Kidney epithelial cell (primary cell): ENCODE results near the gene DLG2. TPM values are rescaled to one million over a fixed set of nuclear protein-coding genes. Genes with fewer than 3 reads are reported as not detected.

ENCODE experiments used
- DNase-seq: peaks from one replicate; pipeline ENCODE4 v3.0.0-alpha.2; 2010; ENCODE audit warnings: low read depth
- H3K27me3 ChIP-seq: 2 replicates; pipeline ENCODE4 v1.6.0; 2011; ENCODE audit warnings: low read length; ENCODE audit not compliant: control insufficient read depth, insufficient read depth
- H3K36me3 ChIP-seq: 2 replicates; pipeline ENCODE4 v1.5.1; 2011; ENCODE audit warnings: low read length; ENCODE audit not compliant: control insufficient read depth, insufficient read depth
- H3K4me3 ChIP-seq: 2 replicates; pipeline ENCODE4 v1.5.1; 2011; ENCODE audit warnings: low read depth, mild to moderate bottlenecking, control low read depth, low read length
- total RNA-seq: library from RNA; depleted of rRNA; stranded (reverse); fragments of >200 nt; gene quantifications from 2 replicates; pipeline ENCODE4 v1.2.3, GENCODE V29; 2015
- TF ChIP-seq, protein P1 (sequence below): IDR thresholded peaks from 2 replicates; pipeline ENCODE4 v1.5.1; 2011; ENCODE audit warnings: mild to moderate bottlenecking, moderate library complexity, low read length, control low read depth, inconsistent platforms; ENCODE audit not compliant: insufficient read depth, poor library complexity, severe bottlenecking

The DLG2 gene
- total RNA-seq, 1 donor from 2014 or later: 0.75 TPM

- DNase-seq: no peak
- Histone ChIP-seq H3K27me3 (no peaks in the 10 kb centered on the region), H3K36me3 (no peaks in the 10 kb centered on the region), H3K4me3 (no peak overlapping the region)
- TF ChIP-seq, protein P1, sequence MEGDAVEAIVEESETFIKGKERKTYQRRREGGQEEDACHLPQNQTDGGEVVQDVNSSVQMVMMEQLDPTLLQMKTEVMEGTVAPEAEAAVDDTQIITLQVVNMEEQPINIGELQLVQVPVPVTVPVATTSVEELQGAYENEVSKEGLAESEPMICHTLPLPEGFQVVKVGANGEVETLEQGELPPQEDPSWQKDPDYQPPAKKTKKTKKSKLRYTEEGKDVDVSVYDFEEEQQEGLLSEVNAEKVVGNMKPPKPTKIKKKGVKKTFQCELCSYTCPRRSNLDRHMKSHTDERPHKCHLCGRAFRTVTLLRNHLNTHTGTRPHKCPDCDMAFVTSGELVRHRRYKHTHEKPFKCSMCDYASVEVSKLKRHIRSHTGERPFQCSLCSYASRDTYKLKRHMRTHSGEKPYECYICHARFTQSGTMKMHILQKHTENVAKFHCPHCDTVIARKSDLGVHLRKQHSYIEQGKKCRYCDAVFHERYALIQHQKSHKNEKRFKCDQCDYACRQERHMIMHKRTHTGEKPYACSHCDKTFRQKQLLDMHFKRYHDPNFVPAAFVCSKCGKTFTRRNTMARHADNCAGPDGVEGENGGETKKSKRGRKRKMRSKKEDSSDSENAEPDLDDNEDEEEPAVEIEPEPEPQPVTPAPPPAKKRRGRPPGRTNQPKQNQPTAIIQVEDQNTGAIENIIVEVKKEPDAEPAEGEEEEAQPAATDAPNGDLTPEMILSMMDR: no peak
Measured at GRCh38 chr11:83938148-83938547, 1689.0 kb downstream of the DLG2 start.

GRCh38 chr11:83933008-83933407 lies 1694.1 kb downstream of the DLG2 start:
- no peak for DNase-seq
- H3K36me3 ChIP-seq: no peaks in the 10 kb centered on the region
- H3K27me3 ChIP-seq: no peaks in the 10 kb centered on the region
- H3K4me3 ChIP-seq: no peak overlapping the region
- TF ChIP-seq, protein P1: no peak

DNA sequence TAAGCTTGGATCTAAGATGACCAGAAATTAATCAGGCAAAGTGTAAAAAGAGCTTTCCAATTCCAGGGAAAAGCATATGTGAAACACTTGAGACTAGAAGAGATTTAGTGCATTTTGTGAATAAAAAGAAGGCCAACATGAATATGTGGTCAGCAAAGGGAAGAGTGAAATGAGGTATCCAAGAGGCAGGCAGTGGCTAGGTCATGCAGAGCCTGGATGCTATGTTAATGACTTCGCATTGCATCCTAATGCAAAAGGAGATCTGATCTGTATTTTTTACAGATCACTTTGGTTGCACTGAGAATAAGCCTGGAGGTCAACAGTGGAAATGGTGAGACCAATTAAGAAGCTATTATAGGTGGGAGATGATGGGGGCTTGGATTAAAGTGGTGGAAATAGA lies 1699.7 kb downstream of the DLG2 start:
- Histone ChIP-seq H3K4me3 (no peak overlapping the region), H3K27me3 (no peaks in the 10 kb centered on the region), H3K36me3 (no peaks in the 10 kb centered on the region)
- TF ChIP-seq, protein P1: no peak
- no peak for DNase-seq

GRCh38 chr11:83924795-83925542 lies 1702.2 kb downstream of the DLG2 start:
- Histone ChIP-seq H3K36me3 (no peaks in the 10 kb centered on the region), H3K27me3 (no peaks in the 10 kb centered on the region), H3K4me3 (no peak overlapping the region)
- DNase-seq: no peak
- TF ChIP-seq, protein P1: no peak

- Histone ChIP-seq H3K36me3 (no peaks in the 10 kb centered on the region), H3K4me3 (no peak overlapping the region), H3K27me3 (no peaks in the 10 kb centered on the region)
- no peak for DNase-seq
- TF ChIP-seq, protein P1: no peak
Measured at GRCh38 chr11:83923961-83924360, 1703.2 kb downstream of the DLG2 start.

- no peak for DNase-seq
- TF ChIP-seq, protein P1: no peak
- Histone ChIP-seq H3K27me3 (no peaks in the 10 kb centered on the region), H3K36me3 (no peaks in the 10 kb centered on the region), H3K4me3 (no peak overlapping the region)
Measured at GRCh38 chr11:83922953-83923352, 1704.2 kb downstream of the DLG2 start.
